Breast epithelium (tissue), 4 donors: Measurements from ENCODE around the gene MAP3K7. TPM values are rescaled to one million over a fixed set of nuclear protein-coding genes. Genes with fewer than 3 reads are reported as not detected.

ENCODE experiments used
- DNase-seq, 2 donors: peaks; one replicate each; pipeline ENCODE4 v3.0.0-alpha.2; 2019; ENCODE audit warnings: low spot score in 2 of 2
- H3K27ac ChIP-seq, 2 donors: fragments of 200-600 bp; sonication (generic) in 1 of 2; one replicate each; pipeline ENCODE4 v1.5.1; 2016 to 2019; ENCODE audit warnings: mild to moderate bottlenecking in 1 of 2
- H3K27me3 ChIP-seq, 2 donors: fragments of 200-600 bp; sonication (generic) in 1 of 2; one replicate each; pipeline versions ENCODE4 v1.5.1 to v1.6.0; 2017 to 2019; ENCODE audit warnings: control low read depth in 1 of 2, mild to moderate bottlenecking in 1 of 2
- H3K36me3 ChIP-seq: fragments of 200-600 bp; one replicate; pipeline ENCODE4 v1.5.1; 2019
- H3K4me1 ChIP-seq, 2 donors: fragments of 200-600 bp; sonication (generic); one replicate each; pipeline ENCODE4 v1.5.1; 2016 to 2019; ENCODE audit warnings: control low read depth in 1 of 2
- H3K4me3 ChIP-seq, 3 donors: fragments of 200-600 bp; sonication (generic); 1 replicate in 2 of 3; 2 replicates in 1 of 3; pipeline ENCODE4 v1.5.1; 2016 to 2019; ENCODE audit warnings: mild to moderate bottlenecking in 3 of 3, moderate library complexity in 2 of 3
- H3K9me3 ChIP-seq, 2 donors: fragments of 200-600 bp; sonication (generic) in 1 of 2; one replicate each; pipeline ENCODE4 v1.5.1; 2016 to 2019; ENCODE audit warnings: control low read depth in 1 of 2
- POLR2A ChIP-seq: fragments of 450-650 bp; IDR thresholded peaks from one replicate; pipeline ENCODE4 v1.6.1; 2016; ENCODE audit warnings: antibody characterized with exemption, mild to moderate bottlenecking, moderate library complexity
- POLR2AphosphoS5 ChIP-seq, 3 donors: sonication (generic); formaldehyde crosslinking; IDR thresholded peaks; one replicate each; pipeline ENCODE4 v1.6.1; 2017; ENCODE audit warnings: antibody characterized with exemption in 3 of 3
- intact Hi-C: fragments of 100-400 bp; cut with DNase I; formaldehyde crosslinking; loops from one replicate; pipeline ENCODE4 v1.15.1; 2023; ENCODE audit warnings: low total_unique reads
- total RNA-seq, 3 donors: library from RNA; depleted of rRNA; stranded (reverse); fragments of >200 nt; gene quantifications; one replicate each; pipeline ENCODE4 v1.1.0, GENCODE V29; 2016
- TF ChIP-seq, protein P1 (sequence below), 3 donors: fragments of 450-650 bp; IDR thresholded peaks; one replicate each; pipeline ENCODE4 v1.5.1; 2016 to 2017; ENCODE audit warnings: antibody characterized with exemption in 3 of 3, mild to moderate bottlenecking in 3 of 3, moderate library complexity in 3 of 3

The MAP3K7 gene
- total RNA-seq, 3 donors from 2014 or later = 26.2 to 52.4 (median 31.1) TPM

GRCh38 chr6:90516074-90516660 is 70.7 kb downstream of the MAP3K7 start:
- TF ChIP-seq, protein P1, sequence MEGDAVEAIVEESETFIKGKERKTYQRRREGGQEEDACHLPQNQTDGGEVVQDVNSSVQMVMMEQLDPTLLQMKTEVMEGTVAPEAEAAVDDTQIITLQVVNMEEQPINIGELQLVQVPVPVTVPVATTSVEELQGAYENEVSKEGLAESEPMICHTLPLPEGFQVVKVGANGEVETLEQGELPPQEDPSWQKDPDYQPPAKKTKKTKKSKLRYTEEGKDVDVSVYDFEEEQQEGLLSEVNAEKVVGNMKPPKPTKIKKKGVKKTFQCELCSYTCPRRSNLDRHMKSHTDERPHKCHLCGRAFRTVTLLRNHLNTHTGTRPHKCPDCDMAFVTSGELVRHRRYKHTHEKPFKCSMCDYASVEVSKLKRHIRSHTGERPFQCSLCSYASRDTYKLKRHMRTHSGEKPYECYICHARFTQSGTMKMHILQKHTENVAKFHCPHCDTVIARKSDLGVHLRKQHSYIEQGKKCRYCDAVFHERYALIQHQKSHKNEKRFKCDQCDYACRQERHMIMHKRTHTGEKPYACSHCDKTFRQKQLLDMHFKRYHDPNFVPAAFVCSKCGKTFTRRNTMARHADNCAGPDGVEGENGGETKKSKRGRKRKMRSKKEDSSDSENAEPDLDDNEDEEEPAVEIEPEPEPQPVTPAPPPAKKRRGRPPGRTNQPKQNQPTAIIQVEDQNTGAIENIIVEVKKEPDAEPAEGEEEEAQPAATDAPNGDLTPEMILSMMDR (IDR thresholded peaks at IDR 0.05) = no peak
- TF ChIP-seq POLR2A (no peak), POLR2AphosphoS5 (IDR thresholded peaks at IDR 0.05) (no peak)
- no peaks in the 10 kb centered on the region for H3K27me3 ChIP-seq
- no peak overlapping the region for H3K27ac ChIP-seq
- intact Hi-C loops = no loop called here
- DNase-seq = no peak
- no peaks in the 10 kb centered on the region for H3K4me1 ChIP-seq
- no peak overlapping the region for H3K4me3 ChIP-seq
- H3K36me3 ChIP-seq = peaks cover 4% of the 10 kb centered on the region
- H3K9me3 ChIP-seq = no peaks in the 10 kb centered on the region

DNA sequence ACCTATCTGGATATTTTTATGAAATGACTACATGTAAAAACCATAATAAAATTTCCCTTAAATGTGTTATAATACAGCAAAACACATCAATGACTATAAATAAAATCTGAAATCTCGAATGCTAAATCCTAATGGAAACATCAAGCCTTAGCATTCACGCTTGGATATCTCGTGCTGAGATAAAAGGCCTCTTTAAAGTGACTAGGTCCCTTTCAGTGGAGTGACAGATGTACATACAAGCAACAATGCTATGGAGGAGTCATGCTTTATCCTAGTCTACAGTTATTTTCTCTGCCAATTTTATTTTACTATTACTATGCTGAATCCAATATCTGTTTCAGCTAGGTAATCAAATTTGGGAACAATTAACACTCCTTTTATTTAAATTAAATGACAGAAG is 72.4 kb downstream of the MAP3K7 start:
- Histone ChIP-seq H3K4me3 (no peak overlapping the region), H3K27me3 (no peaks in the 10 kb centered on the region), H3K27ac (no peak overlapping the region), H3K9me3 (peaks cover 0 to 1% of the 10 kb centered on the region in 2 donors), H3K36me3 (peaks cover 4% of the 10 kb centered on the region), H3K4me1 (no peaks in the 10 kb centered on the region)
- DNase-seq = no peak
- no peak for TF ChIP-seq POLR2A
- intact Hi-C loops = no loop called here

DNA sequence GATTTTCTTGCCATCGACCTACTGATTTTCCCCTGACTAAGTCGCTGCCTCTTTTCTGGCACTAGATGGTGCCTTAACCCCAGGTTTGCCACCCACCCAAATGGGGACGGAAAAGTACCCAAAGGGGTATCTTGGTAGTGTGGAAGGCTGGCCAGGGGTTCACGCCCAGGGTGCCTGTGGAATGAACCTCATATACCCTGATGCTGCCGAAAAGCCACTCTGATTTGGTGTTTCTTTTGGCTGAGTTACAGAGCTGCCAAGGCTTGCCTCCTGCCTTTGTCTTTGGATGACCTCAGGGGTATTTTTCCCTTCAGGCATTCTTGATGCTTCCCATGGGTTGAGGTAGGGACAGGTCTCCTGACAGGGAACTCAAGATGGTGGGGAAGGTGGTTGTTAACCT is 78.1 kb downstream of the MAP3K7 start:
- Histone ChIP-seq H3K4me3 (no peak overlapping the region), H3K9me3 (peaks cover 9 to 14% of the 10 kb centered on the region in 2 donors), H3K4me1 (no peaks in the 10 kb centered on the region), H3K36me3 (no peaks in the 10 kb centered on the region), H3K27me3 (no peaks in the 10 kb centered on the region), H3K27ac (no peak overlapping the region)
- intact Hi-C loops = no loop called here
- no peak for DNase-seq
- TF ChIP-seq POLR2AphosphoS5 (IDR thresholded peaks at IDR 0.05) (no peak), POLR2A (no peak)
- TF ChIP-seq, protein P1 (IDR thresholded peaks at IDR 0.05) = no peak

- TF ChIP-seq, protein P1 (IDR thresholded peaks at IDR 0.05) = no peak
- TF ChIP-seq POLR2A = no peak
- TF ChIP-seq POLR2AphosphoS5 (IDR thresholded peaks at IDR 0.05) = no peak
- Histone ChIP-seq H3K27me3 (no peaks in the 10 kb centered on the region), H3K27ac (no peak overlapping the region), H3K9me3 (peaks cover 0 to under 1% of the 10 kb centered on the region in 2 donors), H3K4me1 (no peaks in the 10 kb centered on the region), H3K36me3 (no peaks in the 10 kb centered on the region), H3K4me3 (no peak overlapping the region)
- intact Hi-C loops = no loop called here
- no peak for DNase-seq
Measured at GRCh38 chr6:90502866-90503407, 83.9 kb downstream of the MAP3K7 start.

DNA sequence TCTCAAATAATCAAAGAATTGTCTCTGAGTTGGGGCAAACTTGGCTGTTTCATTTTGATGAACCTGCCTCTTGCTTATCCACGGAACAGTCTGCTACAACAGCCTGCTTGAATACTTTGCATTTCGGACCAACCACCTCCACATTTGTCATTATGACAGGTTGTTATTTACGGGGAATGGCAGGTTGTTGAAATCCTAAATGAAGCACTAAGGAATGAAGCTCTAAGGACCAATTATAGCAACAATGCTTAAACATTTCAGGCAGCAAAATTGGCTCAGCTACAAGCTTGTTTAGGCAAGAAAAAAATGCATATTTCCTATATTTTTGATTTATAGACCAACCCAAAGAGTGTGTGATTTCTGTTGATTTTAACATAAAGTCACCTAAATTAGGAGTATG is 84.5 kb downstream of the MAP3K7 start:
- no peak for DNase-seq
- H3K27me3 ChIP-seq = no peaks in the 10 kb centered on the region
- no peak overlapping the region for H3K4me3 ChIP-seq
- intact Hi-C loops = no loop called here
- no peaks in the 10 kb centered on the region for H3K4me1 ChIP-seq
- no peaks in the 10 kb centered on the region for H3K36me3 ChIP-seq
- no peaks in the 10 kb centered on the region for H3K9me3 ChIP-seq
- no peak overlapping the region for H3K27ac ChIP-seq
- TF ChIP-seq POLR2AphosphoS5 (IDR thresholded peaks at IDR 0.05) (no peak), POLR2A (no peak)
- TF ChIP-seq, protein P1 (IDR thresholded peaks at IDR 0.05) = no peak
